ENCODE data around the gene PARN. TPM values are rescaled to one million over a fixed set of nuclear protein-coding genes. Genes with fewer than 3 reads are reported as not detected.

PARN gene
- total RNA-seq, 1 experiment from 2014 or later, result 37.7 TPM

DNA sequence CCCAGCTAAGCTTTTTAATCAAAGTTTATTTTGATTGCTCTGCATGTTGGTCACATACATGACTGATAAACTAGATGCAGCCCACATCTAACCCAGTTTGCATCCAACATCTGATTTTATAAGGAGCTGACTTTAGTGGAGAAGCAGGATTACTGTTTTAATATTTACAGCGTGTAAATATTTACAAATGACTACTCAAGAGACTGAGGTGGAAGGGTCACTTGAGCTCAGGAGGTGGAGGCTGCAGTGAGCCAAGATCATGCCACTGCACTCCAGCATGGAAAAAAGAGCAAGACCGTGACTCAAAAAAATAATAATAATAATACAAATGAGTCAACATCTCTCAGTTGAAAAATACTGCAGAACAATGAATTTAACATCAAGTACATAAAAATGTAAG lies 50.8 kb downstream of the PARN start:
- TF ChIP-seq SMAD3 (CRISPR knock-in tag; IDR thresholded peaks at IDR 0.05; ENCODE audit: borderline replicate concordance), result no peak
- TF ChIP-seq, protein P1, sequence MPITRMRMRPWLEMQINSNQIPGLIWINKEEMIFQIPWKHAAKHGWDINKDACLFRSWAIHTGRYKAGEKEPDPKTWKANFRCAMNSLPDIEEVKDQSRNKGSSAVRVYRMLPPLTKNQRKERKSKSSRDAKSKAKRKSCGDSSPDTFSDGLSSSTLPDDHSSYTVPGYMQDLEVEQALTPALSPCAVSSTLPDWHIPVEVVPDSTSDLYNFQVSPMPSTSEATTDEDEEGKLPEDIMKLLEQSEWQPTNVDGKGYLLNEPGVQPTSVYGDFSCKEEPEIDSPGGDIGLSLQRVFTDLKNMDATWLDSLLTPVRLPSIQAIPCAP (CRISPR knock-in tag; IDR thresholded peaks at IDR 0.05), result no peak
- TF ChIP-seq NR3C1 (CRISPR knock-in tag; conservative IDR thresholded peaks at IDR 0.05; ENCODE audit: low read depth), result no peak
- no peak for TF ChIP-seq ZNF671 (CRISPR knock-in tag; IDR thresholded peaks at IDR 0.05)
- no peak for TF ChIP-seq PRRX2 (CRISPR knock-in tag; IDR thresholded peaks at IDR 0.05)
- TF ChIP-seq, protein P2, sequence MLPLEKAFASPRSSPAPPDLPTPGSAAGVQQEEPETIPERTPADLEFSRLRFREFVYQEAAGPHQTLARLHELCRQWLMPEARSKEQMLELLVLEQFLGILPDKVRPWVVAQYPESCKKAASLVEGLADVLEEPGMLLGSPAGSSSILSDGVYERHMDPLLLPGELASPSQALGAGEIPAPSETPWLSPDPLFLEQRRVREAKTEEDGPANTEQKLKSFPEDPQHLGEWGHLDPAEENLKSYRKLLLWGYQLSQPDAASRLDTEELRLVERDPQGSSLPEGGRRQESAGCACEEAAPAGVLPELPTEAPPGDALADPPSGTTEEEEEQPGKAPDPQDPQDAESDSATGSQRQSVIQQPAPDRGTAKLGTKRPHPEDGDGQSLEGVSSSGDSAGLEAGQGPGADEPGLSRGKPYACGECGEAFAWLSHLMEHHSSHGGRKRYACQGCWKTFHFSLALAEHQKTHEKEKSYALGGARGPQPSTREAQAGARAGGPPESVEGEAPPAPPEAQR (CRISPR knock-in tag; IDR thresholded peaks at IDR 0.05), result no peak
- TF ChIP-seq, protein P3, sequence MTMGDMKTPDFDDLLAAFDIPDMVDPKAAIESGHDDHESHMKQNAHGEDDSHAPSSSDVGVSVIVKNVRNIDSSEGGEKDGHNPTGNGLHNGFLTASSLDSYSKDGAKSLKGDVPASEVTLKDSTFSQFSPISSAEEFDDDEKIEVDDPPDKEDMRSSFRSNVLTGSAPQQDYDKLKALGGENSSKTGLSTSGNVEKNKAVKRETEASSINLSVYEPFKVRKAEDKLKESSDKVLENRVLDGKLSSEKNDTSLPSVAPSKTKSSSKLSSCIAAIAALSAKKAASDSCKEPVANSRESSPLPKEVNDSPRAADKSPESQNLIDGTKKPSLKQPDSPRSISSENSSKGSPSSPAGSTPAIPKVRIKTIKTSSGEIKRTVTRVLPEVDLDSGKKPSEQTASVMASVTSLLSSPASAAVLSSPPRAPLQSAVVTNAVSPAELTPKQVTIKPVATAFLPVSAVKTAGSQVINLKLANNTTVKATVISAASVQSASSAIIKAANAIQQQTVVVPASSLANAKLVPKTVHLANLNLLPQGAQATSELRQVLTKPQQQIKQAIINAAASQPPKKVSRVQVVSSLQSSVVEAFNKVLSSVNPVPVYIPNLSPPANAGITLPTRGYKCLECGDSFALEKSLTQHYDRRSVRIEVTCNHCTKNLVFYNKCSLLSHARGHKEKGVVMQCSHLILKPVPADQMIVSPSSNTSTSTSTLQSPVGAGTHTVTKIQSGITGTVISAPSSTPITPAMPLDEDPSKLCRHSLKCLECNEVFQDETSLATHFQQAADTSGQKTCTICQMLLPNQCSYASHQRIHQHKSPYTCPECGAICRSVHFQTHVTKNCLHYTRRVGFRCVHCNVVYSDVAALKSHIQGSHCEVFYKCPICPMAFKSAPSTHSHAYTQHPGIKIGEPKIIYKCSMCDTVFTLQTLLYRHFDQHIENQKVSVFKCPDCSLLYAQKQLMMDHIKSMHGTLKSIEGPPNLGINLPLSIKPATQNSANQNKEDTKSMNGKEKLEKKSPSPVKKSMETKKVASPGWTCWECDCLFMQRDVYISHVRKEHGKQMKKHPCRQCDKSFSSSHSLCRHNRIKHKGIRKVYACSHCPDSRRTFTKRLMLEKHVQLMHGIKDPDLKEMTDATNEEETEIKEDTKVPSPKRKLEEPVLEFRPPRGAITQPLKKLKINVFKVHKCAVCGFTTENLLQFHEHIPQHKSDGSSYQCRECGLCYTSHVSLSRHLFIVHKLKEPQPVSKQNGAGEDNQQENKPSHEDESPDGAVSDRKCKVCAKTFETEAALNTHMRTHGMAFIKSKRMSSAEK (CRISPR knock-in tag; IDR thresholded peaks at IDR 0.05; ENCODE audit: borderline replicate concordance), result no peak
- no peak for TF ChIP-seq IRF2 (CRISPR knock-in tag; IDR thresholded peaks at IDR 0.05; ENCODE audit: borderline replicate concordance, low read depth)
- TF ChIP-seq TP53 (CRISPR knock-in tag; IDR thresholded peaks at IDR 0.05), result no peak
- TF ChIP-seq FOXK1 (CRISPR knock-in tag; IDR thresholded peaks at IDR 0.05), result no peak
- no peak for TF ChIP-seq NFYB (CRISPR knock-in tag; conservative IDR thresholded peaks at IDR 0.05; ENCODE audit: low read depth)
- no peak for TF ChIP-seq SP1 (CRISPR knock-in tag; conservative IDR thresholded peaks at IDR 0.05)
- no peak for TF ChIP-seq GTF2I (CRISPR knock-in tag; conservative IDR thresholded peaks at IDR 0.05)
- no peak for TF ChIP-seq NR2C2 (CRISPR knock-in tag; IDR thresholded peaks at IDR 0.05)
- TF ChIP-seq CREB1 (CRISPR knock-in tag; IDR thresholded peaks at IDR 0.05), result no peak
- TF ChIP-seq, protein P4, sequence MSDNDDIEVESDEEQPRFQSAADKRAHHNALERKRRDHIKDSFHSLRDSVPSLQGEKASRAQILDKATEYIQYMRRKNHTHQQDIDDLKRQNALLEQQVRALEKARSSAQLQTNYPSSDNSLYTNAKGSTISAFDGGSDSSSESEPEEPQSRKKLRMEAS (CRISPR knock-in tag; IDR thresholded peaks at IDR 0.05), result no peak
- TF ChIP-seq, protein P5, sequence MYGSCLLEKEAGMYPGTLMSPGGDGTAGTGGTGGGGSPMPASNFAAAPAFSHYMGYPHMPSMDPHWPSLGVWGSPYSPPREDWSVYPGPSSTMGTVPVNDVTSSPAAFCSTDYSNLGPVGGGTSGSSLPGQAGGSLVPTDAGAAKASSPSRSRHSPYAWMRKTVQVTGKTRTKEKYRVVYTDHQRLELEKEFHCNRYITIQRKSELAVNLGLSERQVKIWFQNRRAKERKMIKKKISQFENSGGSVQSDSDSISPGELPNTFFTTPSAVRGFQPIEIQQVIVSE (CRISPR knock-in tag; IDR thresholded peaks at IDR 0.05; ENCODE audit: borderline replicate concordance), result no peak
- TF ChIP-seq HMGA2 (CRISPR knock-in tag; IDR thresholded peaks at IDR 0.05), result no peak
- TF ChIP-seq ZNF263 (CRISPR knock-in tag; IDR thresholded peaks at IDR 0.05; ENCODE audit: low read depth), result no peak
- peaks cover 68% of the 10 kb centered on the region for H3K36me3 Mint-ChIP-seq
- no peak for ATAC-seq
- CTCF ChIA-PET, result no interaction called here
- H3K4me1 Mint-ChIP-seq, result no peaks in the 10 kb centered on the region
- no peak for DNase-seq (ENCODE audit: low spot score)
- H3K9me3 Mint-ChIP-seq, result peaks cover 16% of the 10 kb centered on the region
- H3K27ac Mint-ChIP-seq, result no peak overlapping the region
- POLR2A ChIA-PET, result no interaction called here
- no peak overlapping the region for H3K4me3 Mint-ChIP-seq
- H3K27me3 Mint-ChIP-seq (ENCODE audit: low read depth), result no peaks in the 10 kb centered on the region

DNA sequence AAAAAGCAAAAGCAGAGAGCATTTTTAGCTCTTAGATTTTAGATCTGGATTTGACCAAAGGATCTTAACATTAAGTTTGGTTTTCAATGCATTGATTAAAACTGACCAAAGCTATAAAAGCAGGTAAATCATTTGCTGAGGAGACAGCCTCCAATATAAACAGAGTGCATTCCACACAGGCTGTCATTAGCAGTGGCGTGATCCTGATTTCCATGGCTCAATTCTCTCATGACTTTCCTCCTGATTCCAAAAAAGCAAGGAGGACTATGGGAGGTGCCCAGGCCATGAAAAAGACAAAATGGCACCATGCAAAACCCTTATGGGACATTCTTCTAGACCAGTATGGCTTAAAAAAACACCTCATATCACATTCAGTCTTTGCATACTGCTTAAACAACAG lies 53.5 kb downstream of the PARN start:
- CTCF ChIA-PET, result no interaction called here
- 0 out of 2 replicates have a peak, but pooled peaks cover 3% of the 10 kb centered on the region for H3K4me1 Mint-ChIP-seq
- no peak overlapping the region for H3K27ac Mint-ChIP-seq
- peaks cover 70% of the 10 kb centered on the region for H3K36me3 Mint-ChIP-seq
- H3K27me3 Mint-ChIP-seq (ENCODE audit: low read depth), result no peaks in the 10 kb centered on the region
- H3K9me3 Mint-ChIP-seq, result peaks cover 23% of the 10 kb centered on the region
- POLR2A ChIA-PET, result no interaction called here
- ATAC-seq, result no peak
- DNase-seq (ENCODE audit: low spot score), result no peak
- H3K4me3 Mint-ChIP-seq, result no peak overlapping the region
- no peak for TF ChIP-seq TEAD1 (CRISPR knock-in tag; IDR thresholded peaks at IDR 0.05)
- TF ChIP-seq FOXP1 (CRISPR knock-in tag; IDR thresholded peaks at IDR 0.05; ENCODE audit: borderline replicate concordance), result no peak
- TF ChIP-seq, protein P4 (CRISPR knock-in tag; IDR thresholded peaks at IDR 0.05), result no peak
- TF ChIP-seq NR2C2 (CRISPR knock-in tag; IDR thresholded peaks at IDR 0.05), result no peak
- TF ChIP-seq, protein P3 (CRISPR knock-in tag; IDR thresholded peaks at IDR 0.05; ENCODE audit: borderline replicate concordance), result no peak
- no peak for TF ChIP-seq MYBL2 (CRISPR knock-in tag; IDR thresholded peaks at IDR 0.05)
- TF ChIP-seq SMAD4 (CRISPR knock-in tag; IDR thresholded peaks at IDR 0.05), result no peak
- no peak for TF ChIP-seq ATF3 (CRISPR knock-in tag; conservative IDR thresholded peaks at IDR 0.05)
- TF ChIP-seq SP1 (CRISPR knock-in tag; conservative IDR thresholded peaks at IDR 0.05), result no peak
- TF ChIP-seq TEAD4 (CRISPR knock-in tag; IDR thresholded peaks at IDR 0.05), result no peak
- no peak for TF ChIP-seq HMGA2 (CRISPR knock-in tag; IDR thresholded peaks at IDR 0.05)

All from WTC11 (cell line).